PC-9 (cell line): ENCODE measurements around the gene RAB3B. TPM values are rescaled to one million over a fixed set of nuclear protein-coding genes. Genes with fewer than 3 reads are reported as not detected.

Source experiments
- BruUV-seq: library from RNA; stranded (reverse); fragments of 400-500 nt; replicated peaks from 2 replicates; lab custom pipeline; 2021; lab: Mats Ljungman, UMichigan
- CTCF ChIA-PET: fragments of 300-600 bp; sonication (Branson Sonifier 250); formaldehyde crosslinking; loops from one replicate; lab custom pipeline; 2022; ENCODE audit warnings: antibody characterized with exemption; lab: Charles Lee
- POLR2A ChIA-PET: fragments of 300-600 bp; sonication (Branson Sonifier 250); formaldehyde crosslinking; loops from one replicate; lab custom pipeline; 2022; ENCODE audit warnings: antibody characterized with exemption; ENCODE audit not compliant: unreplicated experiment; lab: Charles Lee
- DNase-seq, 2 experiments: peaks; one replicate each; pipeline versions ENCODE4 v3.0.0 to v3.0.0-alpha.2; 2015 to 2022; ENCODE audit warnings: mixed read lengths in 1 of 2
- H2AFZ ChIP-seq: fragments of 200-600 bp; sonication (generic); 2 replicates; pipeline ENCODE4 v1.8.1; 2017; ENCODE audit warnings: antibody characterized with exemption
- H3F3A ChIP-seq: fragments of 200-600 bp; sonication (generic); 2 replicates; pipeline ENCODE4 v1.8.1; 2017; ENCODE audit warnings: antibody characterized with exemption, mild to moderate bottlenecking, low read depth; ENCODE audit not compliant: insufficient read depth
- H3K27ac ChIP-seq: fragments of 200-600 bp; sonication (generic); 2 replicates; pipeline ENCODE4 v1.6.1; 2016; ENCODE audit warnings: mixed run types
- H3K27me3 ChIP-seq: fragments of 200-600 bp; sonication (generic); 2 replicates; pipeline ENCODE4 v1.6.1; 2016; ENCODE audit warnings: low read depth, mixed run types; ENCODE audit not compliant: insufficient read depth
- H3K36me3 ChIP-seq: fragments of 200-600 bp; sonication (generic); 2 replicates; pipeline ENCODE4 v1.6.1; 2016; ENCODE audit warnings: low read depth, mixed run types
- H3K4me1 ChIP-seq: fragments of 200-600 bp; sonication (generic); replicated peaks from 2 replicates; pipeline ENCODE4 v1.6.1; 2016; ENCODE audit warnings: mixed run types; ENCODE audit not compliant: insufficient read depth
- H3K4me2 ChIP-seq: fragments of 200-600 bp; sonication (generic); 2 replicates; pipeline ENCODE4 v1.6.1; 2017; ENCODE audit warnings: mixed run types
- H3K4me3 ChIP-seq: fragments of 200-600 bp; sonication (generic); 2 replicates; pipeline ENCODE4 v1.6.1; 2016; ENCODE audit warnings: mixed run types
- H3K79me2 ChIP-seq: fragments of 200-600 bp; sonication (generic); 2 replicates; pipeline ENCODE4 v1.6.1; 2017; ENCODE audit warnings: low read depth, mixed run types
- H3K9me2 ChIP-seq: fragments of 200-600 bp; sonication (generic); 2 replicates; pipeline ENCODE4 v1.8.1; 2017; ENCODE audit warnings: mild to moderate bottlenecking; ENCODE audit not compliant: insufficient read depth
- H3K9me3 ChIP-seq: fragments of 200-600 bp; sonication (generic); 2 replicates; pipeline ENCODE4 v1.8.1; 2016; ENCODE audit warnings: low read depth; ENCODE audit not compliant: insufficient read depth
- H4K20me1 ChIP-seq: fragments of 200-600 bp; sonication (generic); 2 replicates; pipeline ENCODE4 v1.8.1; 2017; ENCODE audit not compliant: insufficient read depth
- CTCF ChIP-seq: fragments of 200-600 bp; sonication (generic); conservative IDR thresholded peaks from 2 replicates; pipeline ENCODE4 v1.6.1; 2017; ENCODE audit warnings: mixed run types, antibody characterized with exemption, mild to moderate bottlenecking, moderate library complexity
- EZH2 ChIP-seq: fragments of 200-600 bp; sonication (generic); IDR thresholded peaks from 2 replicates; pipeline ENCODE4 v1.8.0; 2017; ENCODE audit warnings: antibody characterized with exemption, low read depth
- intact Hi-C: fragments of 100-400 bp; cut with micrococcal nuclease; formaldehyde crosslinking; loops from one replicate; pipeline ENCODE4 v1.10.0; 2022; ENCODE audit not compliant: unreplicated experiment
- total RNA-seq: library from RNA; stranded (reverse); gene quantifications from 2 replicates; pipeline ENCODE4 v1.2.3, GENCODE V29; 2021

The RAB3B gene
- total RNA-seq, 1 experiment from 2014 or later: 2.6 TPM

DNA sequence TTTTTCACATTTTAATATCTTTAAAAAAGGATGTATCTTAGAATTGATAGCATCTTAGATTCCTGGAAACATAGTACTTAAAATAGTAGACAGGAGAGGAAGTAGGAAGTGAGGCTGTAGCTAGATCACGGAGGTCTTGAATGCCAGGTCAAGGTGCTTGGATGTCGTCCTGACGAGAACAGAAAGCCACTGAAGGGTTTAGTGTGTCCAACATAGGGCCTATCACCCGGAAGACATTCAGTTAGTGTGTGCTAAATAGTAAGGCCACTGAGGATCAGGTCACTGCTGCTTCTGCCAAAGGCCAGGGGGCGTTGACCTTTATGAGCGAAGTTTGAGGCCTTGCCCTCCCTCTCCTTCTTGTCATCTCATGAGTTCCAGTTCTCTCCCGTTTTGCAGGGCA, 35.7 kb downstream of the RAB3B start:
- H3K9me2 ChIP-seq: no peaks in the 10 kb centered on the region
- intact Hi-C loops: no loop called here
- no peak overlapping the region for H3K4me2 ChIP-seq
- no TSS peak for BruUV-seq
- POLR2A ChIA-PET: no interaction called here
- no peak for DNase-seq
- CTCF ChIA-PET: no interaction called here
- H3K4me1 ChIP-seq: no peaks in the 10 kb centered on the region
- H3K27me3 ChIP-seq: no peaks in the 10 kb centered on the region
- H3K36me3 ChIP-seq: no peaks in the 10 kb centered on the region
- no peaks in the 10 kb centered on the region for H4K20me1 ChIP-seq
- H2AFZ ChIP-seq: no peak overlapping the region
- H3K4me3 ChIP-seq: no peak overlapping the region
- no peaks in the 10 kb centered on the region for H3K79me2 ChIP-seq
- no peaks in the 10 kb centered on the region for H3K9me3 ChIP-seq
- H3K27ac ChIP-seq: no peak overlapping the region
- H3F3A ChIP-seq: no peaks in the 10 kb centered on the region
- no peak for TF ChIP-seq EZH2
- no peak for TF ChIP-seq CTCF

GRCh38 chr1:51953079-51953478, 37.4 kb downstream of the RAB3B start:
- Histone ChIP-seq H3K36me3 (no peaks in the 10 kb centered on the region), H3K9me3 (no peaks in the 10 kb centered on the region), H3F3A (no peaks in the 10 kb centered on the region), H3K79me2 (no peaks in the 10 kb centered on the region), H3K4me2 (no peak overlapping the region), H3K27ac (no peak overlapping the region), H3K27me3 (no peaks in the 10 kb centered on the region), H3K4me3 (no peak overlapping the region), H3K4me1 (no peaks in the 10 kb centered on the region), H4K20me1 (no peaks in the 10 kb centered on the region), H3K9me2 (no peaks in the 10 kb centered on the region), H2AFZ (no peak overlapping the region)
- CTCF ChIA-PET: no interaction called here
- TF ChIP-seq CTCF (no peak), EZH2 (no peak)
- intact Hi-C loops: no loop called here
- DNase-seq: no peak
- no TSS peak for BruUV-seq
- POLR2A ChIA-PET: no interaction called here

GRCh38 chr1:51952638-51953037, 37.9 kb downstream of the RAB3B start:
- Histone ChIP-seq H3K27ac (no peak overlapping the region), H3K79me2 (no peaks in the 10 kb centered on the region), H3K9me2 (no peaks in the 10 kb centered on the region), H4K20me1 (no peaks in the 10 kb centered on the region), H3K4me2 (no peak overlapping the region), H2AFZ (no peak overlapping the region), H3K9me3 (no peaks in the 10 kb centered on the region), H3K4me3 (no peak overlapping the region), H3F3A (no peaks in the 10 kb centered on the region), H3K27me3 (no peaks in the 10 kb centered on the region), H3K4me1 (no peaks in the 10 kb centered on the region), H3K36me3 (no peaks in the 10 kb centered on the region)
- DNase-seq: no peak
- CTCF ChIA-PET: no interaction called here
- BruUV-seq: no TSS peak
- intact Hi-C loops: no loop called here
- no peak for TF ChIP-seq EZH2
- TF ChIP-seq CTCF: no peak
- POLR2A ChIA-PET: no interaction called here
